Aorta (tissue), 5 donors: ENCODE data around the gene PTPRN2. TPM values are rescaled to one million over a fixed set of nuclear protein-coding genes. Genes with fewer than 3 reads are reported as not detected.

Experiments
- ATAC-seq: fragments of 200-7000 bp; cut with Tn5 transposase; one replicate; pipeline ENCODE4 v1.9.1; 2022; ENCODE audit warnings: moderate library complexity; ENCODE audit not compliant: low FRiP score
- DNase-seq, 2 donors: peaks; one replicate each; pipeline ENCODE4 v3.0.0-alpha.2; 2020
- H3K27ac ChIP-seq, 2 donors: one replicate each; pipeline ENCODE4 v1.5.1; 2013; ENCODE audit warnings: low read length in 2 of 2, mild to moderate bottlenecking in 2 of 2, moderate library complexity in 2 of 2, control low read depth in 1 of 2, inconsistent platforms in 1 of 2, low read depth in 1 of 2
- H3K27me3 ChIP-seq, 2 donors: one replicate each; pipeline ENCODE4 v1.6.1; 2013; ENCODE audit warnings: control low read depth in 1 of 2, low read length in 1 of 2, mild to moderate bottlenecking in 1 of 2, moderate library complexity in 1 of 2; ENCODE audit not compliant: insufficient read depth in 2 of 2, control insufficient read depth in 1 of 2
- H3K36me3 ChIP-seq, 2 donors: one replicate each; pipeline ENCODE4 v1.6.1; 2013; ENCODE audit warnings: control low read depth in 1 of 2, low read length in 1 of 2, mild to moderate bottlenecking in 1 of 2; ENCODE audit not compliant: insufficient read depth in 2 of 2, control insufficient read depth in 1 of 2
- H3K4me1 ChIP-seq, 2 donors: one replicate each; pipeline ENCODE4 v1.6.1; 2013; ENCODE audit warnings: low read length in 2 of 2, control low read depth in 1 of 2, mild to moderate bottlenecking in 1 of 2, moderate library complexity in 1 of 2; ENCODE audit not compliant: insufficient read depth in 2 of 2, control insufficient read depth in 1 of 2
- H3K4me3 ChIP-seq, 2 donors: one replicate each; pipeline ENCODE4 v1.5.1; 2013; ENCODE audit warnings: low read length in 2 of 2, control low read depth in 1 of 2, mild to moderate bottlenecking in 1 of 2
- H3K9me3 ChIP-seq: one replicate; pipeline ENCODE4 v1.6.1; 2013; ENCODE audit warnings: mild to moderate bottlenecking, low read length; ENCODE audit not compliant: control insufficient read depth
- WGBS, 2 donors: extraction: QIAGEN DNeasy Blood & Tissue Kit; methylation state at CpG; one replicate each; pipeline ENCODE4 v1.1.7; 2013; 5-methylcytosine and 5-hydroxymethylcytosine counted together
- intact Hi-C, 2 donors: fragments of 100-400 bp; cut with DNase I; formaldehyde crosslinking; loops; one replicate each; pipeline versions ENCODE4 v1.14.2 to v1.15.0; 2022
- polyA plus RNA-seq, 2 donors: library from polyadenylated mRNA; stranded (reverse); fragments of 200-250 nt; gene quantifications; one replicate each; pipeline ENCODE4 v1.2.3, GENCODE V29; 2013
- total RNA-seq, 2 donors: library from RNA; stranded (reverse); fragmentation: NEBNext Ultra II Directional; extraction: Animal tissue kit (Norgen Biotek cat#: 25700); gene quantifications; one replicate each; pipeline ENCODE4 v1.2.1, GENCODE V29; 2021
- donor health status: healthy with polysubstance abuse.
- donor health status: Bipolar disorder and iron deficiency.
- donor health status: DM: no; HTN: no; CAD: no.
- donor health status: DM: no; HTN: no; CAD: no.
- donor health status: DM: yes; HTN: yes; CAD: no.

PTPRN2 gene
- total and polyA plus RNA-seq, 4 donors, result 0.67 to 3.3 (median 1.4) TPM

DNA sequence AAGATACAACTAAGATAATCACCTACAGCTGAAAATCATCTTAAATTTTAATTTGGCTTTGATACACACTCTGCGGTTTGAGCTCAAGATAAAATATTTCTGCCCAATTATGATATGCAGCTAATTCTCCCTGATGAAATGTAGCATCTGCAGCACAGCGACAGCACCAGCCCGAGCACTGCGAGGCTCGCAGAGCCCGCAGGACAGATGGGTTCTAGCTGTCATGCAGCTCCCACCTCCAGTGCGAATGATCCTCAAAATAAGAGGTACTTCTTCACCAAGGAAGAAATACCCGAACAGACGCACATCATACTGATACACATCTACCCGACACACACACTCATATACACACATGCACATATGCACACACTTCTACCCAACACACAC, 457.6 kb downstream of the PTPRN2 start:
- DNase-seq, result no peak
- no peaks in the 10 kb centered on the region for H3K27me3 ChIP-seq
- H3K4me1 ChIP-seq, result no peaks in the 10 kb centered on the region
- H3K4me3 ChIP-seq, result no peak overlapping the region
- no peak overlapping the region for H3K27ac ChIP-seq
- no peaks in the 10 kb centered on the region for H3K9me3 ChIP-seq
- intact Hi-C loops, result no loop called here
- no peaks in the 10 kb centered on the region for H3K36me3 ChIP-seq
- no peak for ATAC-seq
- WGBS, 2 donors, result 91 to 97% methylated on average over 10 of the region's 10 CpGs

DNA sequence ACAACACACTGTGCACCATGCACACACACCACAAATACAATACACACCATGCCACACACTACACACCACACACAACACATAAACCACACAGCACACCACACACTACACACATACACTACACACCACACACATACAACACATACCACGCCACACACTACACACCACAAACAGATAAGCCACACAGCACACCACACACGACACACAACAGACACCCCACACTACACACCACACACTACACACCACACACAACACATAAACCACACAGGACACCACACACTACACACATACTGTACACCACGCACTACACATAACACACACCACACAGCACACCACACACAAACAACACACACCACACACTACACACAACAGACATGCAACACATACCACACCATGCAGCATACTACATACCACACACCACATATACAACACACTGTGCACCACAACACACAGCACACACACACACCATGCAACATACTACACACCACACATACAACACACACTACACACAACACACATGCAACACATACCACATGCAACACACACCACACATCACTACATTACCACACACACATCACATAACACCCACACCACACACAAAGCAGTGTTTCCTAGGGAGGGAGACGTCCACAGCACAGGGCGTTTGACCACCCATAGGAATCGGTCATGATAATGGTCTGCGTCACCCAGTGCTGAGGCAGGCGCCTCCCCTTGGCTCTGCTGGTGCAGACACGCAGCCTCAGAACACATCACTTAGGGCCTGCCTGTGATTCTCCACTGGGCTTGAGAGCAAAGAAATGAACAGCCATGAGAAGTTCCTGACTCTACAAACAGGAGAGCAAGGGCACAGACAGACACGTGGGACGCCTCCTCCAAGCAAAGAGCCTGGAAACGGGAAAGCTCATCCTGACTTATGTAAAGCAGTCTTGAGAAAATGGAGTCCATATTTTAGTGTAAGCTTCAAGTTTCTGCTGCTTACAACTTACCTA, 458.3 kb downstream of the PTPRN2 start:
- Histone ChIP-seq H3K4me3 (no peak overlapping the region), H3K27me3 (no peaks in the 10 kb centered on the region), H3K4me1 (no peaks in the 10 kb centered on the region), H3K9me3 (no peaks in the 10 kb centered on the region), H3K36me3 (no peaks in the 10 kb centered on the region), H3K27ac (no peak overlapping the region)
- DNase-seq, result peak in 1 of 2 donors; percentile 47
- intact Hi-C loops, result no loop called here
- no peak for ATAC-seq
- WGBS, 2 donors, result 78 to 90% methylated on average over 12 of the region's 12 CpGs

DNA sequence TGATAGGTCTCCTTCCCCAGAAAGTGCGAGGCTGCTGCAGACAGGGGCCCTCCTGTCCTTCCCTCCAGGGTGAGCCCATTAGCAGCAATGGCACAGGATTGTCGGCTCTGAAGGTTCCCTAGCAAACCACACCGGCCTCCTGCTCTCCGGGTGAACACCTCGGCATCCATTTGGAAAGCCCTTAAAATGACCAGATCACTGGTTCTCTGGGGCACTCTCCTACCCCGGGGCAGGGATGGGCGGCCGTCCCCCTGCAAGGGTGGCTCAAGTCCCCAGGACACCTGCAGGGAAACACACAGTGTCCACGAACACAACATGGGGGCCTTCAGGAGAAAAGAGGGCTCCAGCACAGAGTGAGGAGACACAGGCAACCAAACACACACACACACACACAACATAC, 459.1 kb downstream of the PTPRN2 start:
- no peak for ATAC-seq
- intact Hi-C loops, result no loop called here
- H3K4me3 ChIP-seq, result no peak overlapping the region
- H3K9me3 ChIP-seq, result no peaks in the 10 kb centered on the region
- DNase-seq, result peak in 1 of 2 donors; percentile 45
- no peaks in the 10 kb centered on the region for H3K27me3 ChIP-seq
- 78 to 88% methylated on average over 9 of the region's 9 CpGs for WGBS, 2 donors
- no peaks in the 10 kb centered on the region for H3K4me1 ChIP-seq
- no peak overlapping the region for H3K27ac ChIP-seq
- H3K36me3 ChIP-seq, result no peaks in the 10 kb centered on the region

DNA sequence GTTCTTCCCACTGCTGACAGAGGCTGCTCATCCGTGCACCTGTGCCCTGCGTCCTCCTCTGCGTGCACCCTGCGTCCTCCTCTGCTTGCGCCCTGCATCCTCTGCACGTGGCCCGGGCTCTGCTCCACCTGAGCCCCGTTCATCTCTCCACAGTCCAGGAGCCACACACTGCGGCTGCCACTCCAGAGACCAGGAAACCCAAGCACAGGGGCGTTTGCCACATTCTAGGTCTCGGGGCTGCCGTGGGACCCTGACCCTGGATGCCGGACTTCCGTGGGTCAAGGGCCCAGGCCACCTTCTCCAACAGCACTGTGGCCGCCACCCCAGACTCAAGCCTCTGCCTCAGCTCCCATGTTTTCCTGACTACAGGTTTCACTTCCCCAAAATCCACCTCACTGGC, 460.4 kb downstream of the PTPRN2 start:
- WGBS, 2 donors, result 90 to 93% methylated on average over 15 of the region's 15 CpGs
- intact Hi-C loops, result no loop called here
- H3K4me1 ChIP-seq, result no peaks in the 10 kb centered on the region
- peak in 1 of 2 donors; percentile 55 for DNase-seq
- H3K9me3 ChIP-seq, result no peaks in the 10 kb centered on the region
- H3K27me3 ChIP-seq, result no peaks in the 10 kb centered on the region
- no peak overlapping the region for H3K27ac ChIP-seq
- no peaks in the 10 kb centered on the region for H3K36me3 ChIP-seq
- no peak overlapping the region for H3K4me3 ChIP-seq
- no peak for ATAC-seq

DNA sequence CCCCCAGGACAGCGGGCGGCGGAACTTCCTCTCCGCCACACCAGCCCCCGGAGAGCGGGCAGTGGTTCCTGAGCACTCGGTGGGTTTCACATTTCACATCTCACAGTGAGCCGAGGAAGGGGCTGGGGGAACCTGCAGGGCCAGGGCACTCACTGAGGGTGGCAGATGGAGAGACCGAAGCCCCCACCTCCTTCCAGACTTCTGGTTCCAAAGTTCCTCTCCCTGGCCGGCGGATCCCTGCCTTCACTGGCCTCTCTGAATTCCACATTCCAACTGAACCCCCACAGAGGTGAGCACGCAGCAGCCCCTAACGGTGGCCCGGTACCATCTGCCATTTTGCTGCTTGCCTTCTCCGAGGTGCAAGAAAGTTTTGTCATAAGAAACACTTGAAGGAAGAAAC, 461.0 kb downstream of the PTPRN2 start:
- peak in 1 of 2 donors; percentile 57 for DNase-seq
- Histone ChIP-seq H3K36me3 (no peaks in the 10 kb centered on the region), H3K27ac (no peak overlapping the region), H3K4me3 (no peak overlapping the region), H3K27me3 (no peaks in the 10 kb centered on the region), H3K4me1 (no peaks in the 10 kb centered on the region), H3K9me3 (no peaks in the 10 kb centered on the region)
- intact Hi-C loops, result no loop called here
- 95% methylated on average over 15 of the region's 15 CpGs for WGBS, 2 donors
- ATAC-seq, result no peak

DNA sequence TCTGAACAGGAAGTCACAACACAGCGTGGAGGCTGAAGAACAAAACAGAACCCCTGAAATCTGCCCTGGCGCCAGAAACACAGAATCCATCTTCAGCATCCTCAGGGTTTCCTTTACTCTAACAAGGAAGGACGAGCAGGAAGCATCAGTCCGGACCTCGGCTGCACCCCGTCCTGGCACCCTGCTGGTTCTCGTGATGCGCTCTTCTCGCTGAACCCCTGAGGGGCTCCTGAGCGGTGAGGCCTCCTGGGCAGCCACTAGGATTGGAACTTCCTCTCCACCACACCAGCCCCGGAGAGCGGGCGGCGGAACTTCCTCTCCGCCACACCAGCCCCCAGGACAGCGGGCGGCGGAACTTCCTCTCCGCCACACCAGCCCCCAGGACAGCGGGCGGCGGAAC, 461.9 kb downstream of the PTPRN2 start:
- WGBS, 2 donors, result 89 to 91% methylated on average over 15 to 19 of the region's 22 CpGs
- DNase-seq, result peak in 1 of 2 donors; percentile 49
- H3K4me1 ChIP-seq, result no peaks in the 10 kb centered on the region
- H3K9me3 ChIP-seq, result no peaks in the 10 kb centered on the region
- ATAC-seq, result no peak
- no peak overlapping the region for H3K4me3 ChIP-seq
- intact Hi-C loops, result no loop called here
- H3K27ac ChIP-seq, result no peak overlapping the region
- no peaks in the 10 kb centered on the region for H3K27me3 ChIP-seq
- H3K36me3 ChIP-seq, result no peaks in the 10 kb centered on the region

DNA sequence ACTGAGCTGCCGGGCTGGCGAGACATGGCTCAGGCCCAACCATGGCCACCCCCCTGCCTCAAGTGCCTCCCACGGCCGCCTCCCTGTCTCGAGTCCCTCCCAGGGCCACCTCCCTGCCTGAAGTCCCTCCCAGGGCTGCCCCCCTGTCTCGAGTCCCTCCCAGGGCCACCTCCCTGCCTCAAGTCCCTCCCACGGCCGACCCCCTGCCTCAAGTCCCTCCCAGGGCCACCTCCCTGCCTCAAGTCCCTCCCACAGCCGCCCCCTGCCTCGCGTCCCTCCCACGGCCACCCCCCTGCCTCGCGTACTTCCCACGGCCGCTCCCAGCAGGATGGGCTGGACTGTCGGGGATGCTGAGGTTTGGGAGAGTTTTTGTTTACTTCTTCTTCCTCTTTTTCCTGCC, 462.5 kb downstream of the PTPRN2 start:
- no peaks in the 10 kb centered on the region for H3K36me3 ChIP-seq
- DNase-seq (no peak), ATAC-seq (no peak)
- no peak overlapping the region for H3K27ac ChIP-seq
- WGBS, 2 donors, result 85 to 88% methylated on average over 15 to 17 of the region's 17 CpGs
- no peaks in the 10 kb centered on the region for H3K27me3 ChIP-seq
- no peak overlapping the region for H3K4me3 ChIP-seq
- no peaks in the 10 kb centered on the region for H3K4me1 ChIP-seq
- intact Hi-C loops, result no loop called here
- no peaks in the 10 kb centered on the region for H3K9me3 ChIP-seq

DNA sequence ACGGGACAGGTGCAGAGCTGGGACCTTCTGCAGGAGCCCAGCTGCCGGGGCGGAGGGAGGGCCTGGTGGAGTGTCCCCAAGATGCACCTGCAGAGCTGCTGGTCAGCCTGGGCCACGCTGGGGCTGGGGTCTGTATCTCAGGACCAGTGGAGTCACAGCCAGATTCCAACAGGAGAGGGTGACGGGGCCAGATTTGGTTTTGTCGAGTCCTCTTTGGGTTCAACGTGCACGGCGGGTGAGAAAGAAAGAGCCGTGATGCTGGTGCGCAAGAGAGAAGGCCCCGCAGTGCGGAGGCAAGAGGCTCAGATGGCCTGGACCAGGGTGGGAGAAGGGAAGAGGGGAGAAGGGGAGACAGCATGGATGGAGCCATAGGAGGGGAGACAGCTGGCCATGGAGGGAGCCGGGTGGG, 462.9 kb downstream of the PTPRN2 start:
- 88 to 90% methylated on average over 14 of the region's 14 CpGs for WGBS, 2 donors
- ATAC-seq (no peak), DNase-seq (peak in 1 of 2 donors; percentile 52)
- intact Hi-C loops, result no loop called here
- H3K9me3 ChIP-seq, result no peaks in the 10 kb centered on the region
- H3K27ac ChIP-seq, result no peak overlapping the region
- no peaks in the 10 kb centered on the region for H3K4me1 ChIP-seq
- no peaks in the 10 kb centered on the region for H3K27me3 ChIP-seq
- H3K4me3 ChIP-seq, result no peak overlapping the region
- no peaks in the 10 kb centered on the region for H3K36me3 ChIP-seq

DNA sequence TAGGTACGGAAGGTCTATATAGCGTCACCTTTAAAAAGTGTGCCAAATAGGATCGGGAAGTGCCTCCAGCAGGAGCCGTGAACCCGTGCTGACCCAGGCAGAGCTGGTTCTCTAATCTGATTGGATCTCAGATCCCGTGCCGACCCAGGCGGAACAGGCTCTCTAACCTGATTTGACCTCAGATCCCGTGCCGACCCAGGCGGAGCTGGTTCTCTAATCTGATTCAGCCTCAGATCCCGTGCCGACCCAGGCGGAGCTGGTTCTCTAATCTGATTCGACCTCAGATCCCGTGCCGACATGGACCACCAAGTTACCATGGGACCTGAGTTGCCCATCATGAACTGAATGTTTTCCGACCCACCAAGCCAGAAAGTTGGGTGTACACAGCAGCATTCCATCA, 463.9 kb downstream of the PTPRN2 start:
- H3K4me3 ChIP-seq, result no peak overlapping the region
- H3K27ac ChIP-seq, result no peak overlapping the region
- intact Hi-C loops, result no loop called here
- 93 to 94% methylated on average over 18 of the region's 18 CpGs for WGBS, 2 donors
- H3K36me3 ChIP-seq, result no peaks in the 10 kb centered on the region
- no peaks in the 10 kb centered on the region for H3K27me3 ChIP-seq
- H3K9me3 ChIP-seq, result no peaks in the 10 kb centered on the region
- no peaks in the 10 kb centered on the region for H3K4me1 ChIP-seq
- DNase-seq (peak in 1 of 2 donors; percentile 68), ATAC-seq (no peak)
